IPS-NIHi11 (cell line): ENCODE results near the gene GFRA4.
A peak's percentile ranks its signal among the peaks of the same experiment; 100 is the strongest.

ENCODE experiments used
- DNase-seq: peaks from one replicate; pipeline ENCODE4 v3.0.0; 2012; ENCODE audit warnings: mixed read lengths, low spot score

GFRA4 gene

GRCh38 chr20:3673221-3674070 is 10.2 kb upstream of the GFRA4 start:
- DNase-seq = no peak

DNA sequence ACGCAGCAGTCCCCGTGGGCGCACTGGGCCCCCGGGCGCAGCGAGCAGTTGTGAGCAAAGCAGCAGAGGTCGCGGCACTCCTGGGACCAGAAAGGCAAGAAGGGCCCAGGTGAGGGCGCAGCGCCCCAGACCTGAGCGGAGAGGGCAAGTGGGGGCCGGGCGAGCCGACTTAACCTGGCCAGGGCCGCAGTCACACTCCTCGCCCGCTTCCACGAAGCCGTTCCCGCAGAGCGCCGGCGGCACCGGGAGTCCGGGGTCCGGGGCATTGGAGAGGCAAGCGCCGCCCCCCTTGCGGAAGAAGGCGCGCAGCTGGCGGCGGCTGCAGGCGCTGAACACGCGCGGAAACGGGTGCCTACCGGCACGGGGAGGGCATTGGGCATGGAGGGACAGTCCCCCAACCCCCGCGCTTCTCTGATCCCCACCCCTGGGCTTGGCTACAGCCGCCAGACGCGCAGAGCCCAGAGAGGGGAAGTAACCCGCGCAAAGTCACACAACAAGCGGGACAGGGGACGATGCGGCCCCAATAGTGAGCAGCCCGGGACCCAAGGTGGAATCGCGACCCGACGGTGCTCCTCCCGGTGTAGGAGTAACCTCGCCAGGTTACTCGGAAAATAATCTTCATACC is 9.5 kb upstream of the GFRA4 start:
- DNase-seq = peak; percentile 41

- DNase-seq = no peak
These were observed 8.9 kb upstream of the GFRA4 start for GRCh38 chr20:3671986-3672546.

- DNase-seq = no peak
These were observed 7.7 kb upstream of the GFRA4 start for GRCh38 chr20:3670945-3671344.

GRCh38 chr20:3670511-3670910 is 7.3 kb upstream of the GFRA4 start:
- peak; percentile 47 for DNase-seq

GRCh38 chr20:3669710-3670367 is 6.6 kb upstream of the GFRA4 start:
- no peak for DNase-seq

- DNase-seq = no peak
These were observed 4.3 kb upstream of the GFRA4 start for GRCh38 chr20:3667434-3668037.

DNA sequence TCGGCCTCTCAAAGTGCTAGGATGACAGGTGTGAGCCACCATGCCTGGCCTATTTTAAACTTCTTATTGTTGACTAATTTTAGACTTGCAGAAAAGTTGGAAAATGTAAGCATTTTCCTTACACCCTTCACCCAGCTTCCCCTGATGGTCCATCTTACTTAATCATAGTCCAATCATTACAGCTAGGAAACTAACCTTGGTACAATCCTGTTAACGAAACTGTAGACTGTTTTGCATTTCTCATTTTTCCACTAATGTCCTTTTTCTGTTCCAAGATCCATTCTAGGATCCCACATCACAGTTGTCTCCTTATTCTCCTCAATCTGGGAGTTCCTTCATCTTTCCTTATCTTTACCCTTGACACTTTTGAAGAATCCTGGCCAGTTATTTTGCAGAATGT is 659 bp upstream of the GFRA4 start:
- DNase-seq = no peak

DNA sequence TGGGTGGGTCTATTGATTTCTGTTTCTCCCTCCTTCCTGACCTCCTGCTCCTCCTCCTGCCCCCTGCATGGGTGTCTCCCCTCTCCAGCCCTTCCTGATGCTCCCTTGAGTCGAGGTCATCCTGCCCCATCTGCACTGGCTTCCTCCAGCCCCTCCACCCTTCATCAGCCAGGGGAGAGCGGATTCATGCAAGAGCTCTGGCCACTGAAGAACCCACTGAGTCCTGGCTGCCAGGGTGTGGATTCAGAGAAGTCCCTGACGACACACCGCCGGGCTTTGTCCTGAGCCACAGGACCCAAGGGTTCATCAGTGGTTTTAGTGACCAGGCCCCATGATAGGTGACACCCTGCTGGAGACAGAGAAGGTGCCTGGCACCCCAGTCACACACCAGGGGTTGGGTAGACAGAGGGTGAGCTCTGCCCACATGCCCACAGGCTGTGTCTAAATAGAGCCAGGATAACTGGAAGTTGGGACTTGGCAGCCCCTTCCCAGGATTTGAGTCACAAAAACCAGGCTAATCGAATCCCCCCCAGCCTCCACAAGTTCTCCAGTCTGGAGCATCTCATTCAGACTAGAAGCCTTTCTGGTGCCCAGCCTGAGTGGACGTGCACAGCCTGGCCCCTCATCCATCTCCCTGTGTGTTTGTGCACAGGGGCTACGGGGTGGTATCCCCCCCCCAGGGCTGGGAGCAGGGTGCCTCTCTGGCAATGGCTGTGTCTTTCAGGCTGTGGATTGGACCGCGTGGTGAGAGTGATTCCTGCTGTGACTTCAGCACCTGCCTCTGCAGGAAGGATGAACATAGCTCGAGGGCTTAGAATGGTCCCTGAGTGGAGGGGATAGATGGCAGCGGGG is 1.2 kb downstream of the GFRA4 start:
- DNase-seq = no peak

GRCh38 chr20:3661060-3661813 is 2.0 kb downstream of the GFRA4 start:
- peak; percentile 40 for DNase-seq

DNA sequence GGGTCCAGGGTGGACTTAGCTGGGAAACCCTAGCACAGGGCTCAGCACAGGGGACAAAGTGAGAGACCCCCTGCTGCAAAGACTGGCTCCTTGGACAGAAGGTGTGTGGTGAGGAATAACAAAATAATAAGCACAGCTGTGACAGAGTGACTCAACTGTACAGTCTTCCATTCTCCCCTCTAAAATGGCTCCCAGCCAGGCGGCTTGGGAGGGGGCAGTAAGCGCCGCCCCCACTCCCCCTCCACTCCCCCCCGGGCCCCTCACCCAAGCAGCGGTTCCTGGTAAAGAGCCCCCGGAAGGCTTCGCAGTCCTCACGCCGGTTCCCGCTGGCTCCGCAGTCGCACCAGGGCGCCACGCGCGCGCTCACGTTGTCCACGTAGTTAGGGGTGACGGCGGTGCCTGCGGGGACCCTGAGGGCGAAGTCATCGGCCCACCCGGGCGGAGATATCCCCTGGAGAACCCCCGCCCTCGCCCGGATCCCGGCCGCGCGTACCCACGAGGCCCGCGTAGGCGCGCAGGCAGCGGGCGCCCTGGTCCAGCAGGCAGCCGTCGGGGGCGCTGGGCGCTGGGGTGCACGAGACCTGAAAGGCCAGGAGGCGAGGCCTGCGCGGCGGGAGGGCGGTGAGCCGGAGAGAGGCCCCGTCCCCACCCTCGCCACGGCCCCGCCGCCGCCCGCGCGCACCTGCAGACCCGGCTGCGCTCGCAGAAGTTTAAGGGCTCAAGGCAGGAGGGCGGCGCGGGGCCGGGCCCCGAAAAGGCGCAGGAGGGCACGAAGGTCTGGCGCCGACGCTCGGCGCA is 2.7 kb downstream of the GFRA4 start:
- no peak for DNase-seq

DNA sequence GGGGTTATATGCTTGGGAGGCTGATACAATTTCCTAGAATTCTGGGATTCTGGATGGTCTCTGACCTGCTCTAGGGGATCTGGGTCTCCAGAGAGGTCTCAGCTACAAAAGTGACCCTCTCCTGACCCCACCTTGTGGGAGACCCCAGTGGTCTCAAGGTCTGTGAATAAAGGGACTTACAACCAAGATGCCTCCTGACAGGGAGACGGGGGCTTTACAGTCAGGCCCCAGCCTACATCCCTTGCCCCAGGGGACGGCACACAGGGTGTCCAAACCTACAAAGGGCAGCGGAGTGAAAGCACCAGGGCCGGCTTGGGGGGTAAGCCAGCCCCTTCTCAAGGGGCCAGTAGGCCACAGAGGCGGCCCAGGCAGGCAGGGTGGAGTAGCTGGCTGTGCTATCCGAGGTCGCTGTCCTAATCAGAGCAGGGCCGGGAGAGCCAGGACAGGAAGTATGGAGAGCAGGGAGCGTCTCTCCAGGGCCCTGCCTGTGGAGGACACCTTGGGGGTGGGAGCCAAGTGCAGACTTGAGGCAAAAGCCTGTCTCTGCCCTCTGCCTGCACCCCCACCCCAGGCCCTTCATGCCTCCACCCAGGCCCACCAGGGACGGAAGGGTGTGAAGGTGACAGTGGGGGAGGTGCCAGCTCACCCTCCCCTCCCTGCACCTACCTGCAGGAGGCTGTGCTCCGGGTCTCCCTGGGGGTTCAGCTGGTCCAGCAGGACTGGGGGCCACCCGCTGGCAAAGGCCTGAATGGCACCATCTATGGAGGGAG is 3.5 kb downstream of the GFRA4 start:
- peak; percentile 37 for DNase-seq

DNA sequence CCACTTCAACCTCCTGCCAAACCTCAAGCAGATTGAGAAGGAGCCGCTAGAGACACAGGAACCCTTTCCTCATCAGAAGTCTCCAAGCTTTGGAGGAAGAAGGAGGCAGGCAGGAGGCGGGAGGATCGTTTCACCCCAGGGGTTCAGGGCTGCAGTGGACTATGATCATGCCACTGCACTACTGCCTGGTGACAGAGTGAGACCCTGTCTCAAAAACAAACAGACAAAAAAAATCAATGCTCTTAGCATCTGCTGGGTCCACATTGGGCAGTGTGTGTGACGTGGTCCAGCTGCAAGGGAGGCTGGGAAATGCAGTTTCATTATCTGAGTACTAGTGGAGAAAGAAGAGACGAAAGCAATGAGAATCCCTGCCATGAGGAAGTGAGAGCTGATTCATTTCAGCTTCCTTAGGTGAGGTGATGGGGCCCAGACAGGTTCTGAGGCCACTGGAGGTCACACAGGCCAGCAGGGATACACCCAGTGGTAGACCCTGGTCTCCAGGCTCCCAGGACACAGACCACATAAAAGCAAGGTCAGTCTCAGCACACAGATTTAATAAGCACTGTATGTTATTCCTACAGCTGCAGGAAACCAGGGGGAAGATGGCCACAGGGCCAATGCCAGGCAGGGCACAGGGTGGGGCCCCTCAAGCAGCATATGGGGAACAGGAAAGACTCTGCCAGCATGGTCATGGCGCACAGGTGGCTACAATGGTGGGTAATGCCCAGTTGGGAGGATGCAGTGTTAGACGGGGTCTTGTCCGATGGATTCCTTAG is 4.3 kb downstream of the GFRA4 start:
- no peak for DNase-seq

DNA sequence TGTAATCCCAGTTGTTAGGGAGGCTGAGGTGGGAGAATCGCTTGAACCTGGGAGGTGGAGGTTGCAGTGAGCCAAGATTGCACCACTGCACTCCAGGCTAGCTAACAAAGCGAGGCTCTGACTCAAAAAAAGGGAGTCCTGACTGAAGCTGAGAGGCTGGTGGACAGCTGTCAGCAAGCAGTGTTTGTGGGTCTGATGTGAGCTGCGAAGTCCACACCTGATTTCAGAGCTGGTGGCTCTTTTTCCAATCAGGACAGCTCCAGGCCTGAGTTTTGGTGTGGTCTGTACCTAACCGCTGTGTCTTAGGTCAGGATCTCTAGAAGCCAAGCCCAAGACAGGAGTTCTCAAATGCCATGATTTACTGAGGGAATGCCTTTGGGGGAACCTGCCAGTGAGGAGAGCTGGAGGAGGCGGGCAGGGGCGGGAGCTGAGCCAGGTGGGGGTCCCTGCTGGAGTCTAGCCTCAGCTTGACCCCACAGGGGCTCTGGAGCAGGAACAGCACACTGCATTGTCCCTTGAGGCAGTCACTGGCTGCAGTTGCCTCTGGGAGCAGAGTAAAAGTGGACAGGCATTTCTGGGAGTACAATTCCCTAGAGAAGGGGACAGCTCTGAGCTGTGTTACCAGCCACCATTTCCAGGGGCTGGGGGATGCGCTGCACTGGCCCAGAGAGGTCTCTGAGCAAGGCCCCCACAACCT is 5.0 kb downstream of the GFRA4 start:
- no peak for DNase-seq

- DNase-seq = no peak
These were observed 8.1 kb downstream of the GFRA4 start for GRCh38 chr20:3655131-3655405.

DNA sequence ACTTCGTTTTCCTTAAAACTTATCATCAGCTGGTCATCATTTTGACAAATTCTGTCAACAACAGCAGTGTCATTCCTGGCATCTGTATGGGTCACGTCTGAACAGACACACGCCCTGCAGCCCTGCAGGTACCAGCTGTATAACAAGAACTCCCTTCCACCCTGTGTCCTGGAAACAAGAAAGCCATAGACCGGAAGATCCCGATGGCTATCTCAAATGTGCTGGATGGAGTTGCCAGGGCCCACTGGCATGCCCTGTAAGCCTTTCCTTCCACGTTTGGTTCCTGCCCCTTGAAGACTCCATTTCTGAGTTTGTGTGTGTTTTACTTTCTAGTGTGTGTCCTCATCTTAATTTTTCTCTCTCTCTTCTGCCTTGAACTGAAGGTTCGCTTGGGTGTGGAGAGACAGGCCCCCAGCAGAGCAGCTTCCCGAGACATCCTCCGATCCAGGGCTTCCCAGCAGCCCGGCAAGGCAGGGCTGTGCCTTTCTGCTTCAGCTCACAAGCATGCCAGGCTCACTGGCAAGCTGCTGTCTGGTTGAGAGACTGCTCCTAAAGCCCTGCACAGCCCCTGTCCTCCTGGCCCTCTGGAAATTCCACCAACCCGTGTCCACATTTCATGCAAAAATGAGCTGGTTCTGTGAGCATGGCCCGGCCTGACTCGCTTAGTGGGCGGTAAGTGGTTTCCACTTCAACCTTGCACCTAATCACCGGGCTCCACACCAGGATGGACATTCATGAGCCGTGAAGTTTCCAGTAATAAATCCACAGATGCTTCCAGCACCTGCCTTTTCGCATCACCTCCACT is 8.7 kb downstream of the GFRA4 start:
- DNase-seq = no peak

- no peak for DNase-seq
These were observed 9.3 kb downstream of the GFRA4 start for GRCh38 chr20:3653921-3654320.
